KOPT-K1 (cell line): ENCODE results near the gene CSAD.

Source experiments
- H3K27ac ChIP-seq: fragments of 200-600 bp; sonication (generic); 2 replicates; pipeline ENCODE4 v1.5.1; 2016; ENCODE audit warnings: antibody characterized with exemption, mild to moderate bottlenecking, low read depth, low read length; ENCODE audit not compliant: poor library complexity, severe bottlenecking
- H3K36me3 ChIP-seq: fragments of 200-600 bp; sonication (generic); 2 replicates; pipeline ENCODE4 v1.5.1; 2017; ENCODE audit warnings: antibody characterized with exemption, mild to moderate bottlenecking, low read length, moderate library complexity; ENCODE audit not compliant: insufficient read depth
- H3K9me3 ChIP-seq: fragments of 200-600 bp; sonication (generic); 2 replicates; pipeline ENCODE4 v1.5.1; 2017; ENCODE audit warnings: antibody characterized with exemption, low read length, mild to moderate bottlenecking; ENCODE audit not compliant: insufficient read depth, poor library complexity, severe bottlenecking

Gene CSAD, protein sequence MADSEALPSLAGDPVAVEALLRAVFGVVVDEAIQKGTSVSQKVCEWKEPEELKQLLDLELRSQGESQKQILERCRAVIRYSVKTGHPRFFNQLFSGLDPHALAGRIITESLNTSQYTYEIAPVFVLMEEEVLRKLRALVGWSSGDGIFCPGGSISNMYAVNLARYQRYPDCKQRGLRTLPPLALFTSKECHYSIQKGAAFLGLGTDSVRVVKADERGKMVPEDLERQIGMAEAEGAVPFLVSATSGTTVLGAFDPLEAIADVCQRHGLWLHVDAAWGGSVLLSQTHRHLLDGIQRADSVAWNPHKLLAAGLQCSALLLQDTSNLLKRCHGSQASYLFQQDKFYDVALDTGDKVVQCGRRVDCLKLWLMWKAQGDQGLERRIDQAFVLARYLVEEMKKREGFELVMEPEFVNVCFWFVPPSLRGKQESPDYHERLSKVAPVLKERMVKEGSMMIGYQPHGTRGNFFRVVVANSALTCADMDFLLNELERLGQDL

DNA sequence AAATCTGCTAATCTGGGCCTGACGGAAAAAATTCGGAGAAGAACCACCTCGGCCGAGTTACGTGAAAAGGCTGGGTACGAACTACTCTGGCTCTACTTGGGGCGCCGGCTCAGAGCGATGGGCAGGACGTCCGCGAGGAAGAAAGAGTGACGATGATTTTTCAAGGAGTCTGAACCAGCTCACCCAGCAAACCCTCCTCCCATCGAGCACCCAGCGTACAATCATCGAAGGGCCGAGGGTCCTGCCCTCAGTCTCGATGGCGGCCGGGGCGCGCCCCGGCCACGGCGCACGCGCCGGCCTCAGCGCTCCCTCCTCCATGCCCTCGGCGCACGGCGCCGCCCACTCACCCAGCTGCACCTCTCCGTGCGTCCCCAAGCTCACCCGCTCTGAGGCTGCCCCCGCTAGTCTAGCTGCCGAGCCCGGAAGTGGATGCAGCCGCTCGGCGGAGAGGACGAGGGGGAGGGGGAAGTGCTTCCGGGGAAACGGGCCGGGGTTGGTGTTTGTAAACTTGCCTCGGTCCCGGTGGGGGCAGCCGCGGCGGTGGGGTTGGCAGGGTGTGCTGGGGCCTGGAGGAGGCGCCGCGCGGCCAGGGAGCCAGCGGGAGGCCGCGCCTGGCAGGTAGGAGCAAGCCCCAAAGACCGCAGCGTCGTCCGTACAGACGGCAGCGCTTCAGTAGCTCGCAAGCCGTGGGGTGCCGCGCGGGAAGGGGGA is at the start of gene CSAD, which contains the start of gene ZNF740:
Gene CSAD, minus strand, starts transcription at position 706 of the 711 bp plus-strand sequence. CDS start 7,455 bp downstream, outside the sequence.
Gene ZNF740, plus strand, starts transcription at position 503 of the 711 bp plus-strand sequence. CDS start 1,262 bp downstream, outside the sequence.
- H3K36me3 ChIP-seq = peaks cover 38% of the 10 kb centered on the region
- peak within 1 kb of the TSS; percentile 82 for H3K27ac ChIP-seq
- H3K9me3 ChIP-seq = no peaks in the 10 kb centered on the region

DNA sequence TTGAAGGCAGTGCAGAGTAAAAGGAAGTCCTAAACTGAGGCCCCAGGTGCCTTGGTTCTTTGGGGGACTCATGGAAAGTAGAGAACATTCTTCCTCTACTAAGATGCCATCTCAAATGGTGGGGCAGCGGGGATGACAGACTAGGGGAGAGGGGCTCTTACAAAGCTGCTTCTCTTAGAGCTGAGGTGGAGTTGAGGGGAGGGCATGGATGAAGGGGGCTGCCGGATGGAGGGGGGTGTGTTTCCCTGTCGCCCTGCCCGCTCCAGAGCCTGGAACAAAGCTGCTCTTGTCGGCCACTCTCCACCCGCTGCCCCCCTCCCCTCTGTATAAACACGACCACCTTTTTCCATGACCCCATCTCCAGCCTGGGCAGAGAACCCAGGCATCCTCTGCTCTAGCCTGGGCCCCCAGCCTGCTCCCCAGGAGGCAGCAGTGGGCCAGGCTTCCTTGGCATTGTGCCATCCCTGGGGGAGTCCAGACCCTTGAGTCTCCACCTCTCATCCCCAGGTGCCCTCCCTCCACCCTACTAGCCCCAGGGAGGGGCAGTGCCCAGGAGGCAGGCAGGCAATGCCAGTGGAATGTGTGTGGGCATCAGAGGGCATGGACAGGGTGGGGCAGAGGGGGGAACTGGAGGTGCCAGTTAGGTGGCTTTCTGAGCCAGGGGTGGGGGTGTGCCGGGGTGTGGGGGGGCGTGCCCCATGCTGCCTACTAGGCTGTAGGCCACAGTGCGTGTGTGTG is 49.6 kb upstream of the CSAD start:
- Histone ChIP-seq H3K9me3 (no peaks in the 10 kb centered on the region), H3K36me3 (no peaks in the 10 kb centered on the region), H3K27ac (no peak overlapping the region)

DNA sequence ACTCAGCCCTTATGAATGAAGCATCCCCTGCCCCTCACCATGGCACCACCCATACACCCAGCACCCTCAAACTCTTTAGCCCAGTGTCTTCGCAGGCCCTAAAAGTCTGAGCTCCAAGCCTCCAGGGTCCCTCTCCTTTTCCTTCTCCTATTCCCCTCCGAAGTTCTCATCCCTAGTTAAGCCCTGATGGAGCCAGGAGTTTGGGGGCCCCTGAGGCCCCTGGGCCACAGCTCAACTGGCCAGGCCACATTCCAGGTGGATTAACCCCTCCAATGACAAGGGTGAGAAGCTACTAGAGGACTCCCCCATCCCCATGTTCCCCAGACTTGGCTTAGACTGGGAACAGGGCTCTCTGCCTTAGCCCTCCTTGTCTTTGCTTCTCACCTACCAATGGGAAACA is 48.7 kb upstream of the CSAD start:
- H3K36me3 ChIP-seq = no peaks in the 10 kb centered on the region
- no peaks in the 10 kb centered on the region for H3K9me3 ChIP-seq
- H3K27ac ChIP-seq = no peak overlapping the region

DNA sequence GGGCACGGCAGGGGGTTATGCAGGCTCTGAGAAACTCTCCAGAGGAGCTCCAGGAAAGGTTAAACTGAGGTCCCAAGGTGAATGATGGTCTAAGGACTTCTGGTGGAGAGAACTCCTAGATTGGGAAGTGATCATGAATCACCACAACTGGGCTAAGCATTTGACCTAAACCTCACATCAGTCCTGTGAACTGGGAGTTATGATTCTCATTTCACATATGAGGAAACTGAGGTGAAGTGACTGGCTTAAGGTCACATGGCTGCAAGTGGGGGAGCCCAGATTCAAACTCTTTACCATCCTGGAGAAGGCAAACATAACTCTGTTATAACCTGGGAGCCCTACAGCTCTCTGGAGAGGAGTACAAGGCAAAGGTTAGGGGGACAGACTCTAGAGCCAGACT is 47.1 kb upstream of the CSAD start:
- Histone ChIP-seq H3K27ac (no peak overlapping the region), H3K36me3 (no peaks in the 10 kb centered on the region), H3K9me3 (no peaks in the 10 kb centered on the region)

DNA sequence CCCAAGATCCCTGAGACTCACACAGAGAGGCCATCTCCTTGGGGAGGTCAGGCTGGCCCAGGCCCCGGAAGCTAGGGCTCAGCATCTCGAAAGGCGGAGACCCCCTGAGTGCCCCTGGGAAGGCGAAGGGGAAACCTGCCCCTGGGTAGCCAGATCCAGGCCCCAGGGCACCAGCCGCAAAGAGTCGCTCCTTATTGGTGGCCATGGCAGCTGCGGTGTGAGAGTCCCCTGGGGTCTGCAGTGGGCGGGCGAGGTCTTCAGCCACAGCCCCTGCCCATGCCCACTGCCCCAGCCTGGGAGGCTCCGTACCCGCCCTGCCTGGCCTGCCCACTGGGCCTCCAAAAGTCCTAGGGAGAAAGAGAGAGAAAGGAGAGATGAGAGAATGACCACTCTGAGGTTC is 46.6 kb upstream of the CSAD start:
- no peaks in the 10 kb centered on the region for H3K9me3 ChIP-seq
- no peaks in the 10 kb centered on the region for H3K36me3 ChIP-seq
- no peak overlapping the region for H3K27ac ChIP-seq

DNA sequence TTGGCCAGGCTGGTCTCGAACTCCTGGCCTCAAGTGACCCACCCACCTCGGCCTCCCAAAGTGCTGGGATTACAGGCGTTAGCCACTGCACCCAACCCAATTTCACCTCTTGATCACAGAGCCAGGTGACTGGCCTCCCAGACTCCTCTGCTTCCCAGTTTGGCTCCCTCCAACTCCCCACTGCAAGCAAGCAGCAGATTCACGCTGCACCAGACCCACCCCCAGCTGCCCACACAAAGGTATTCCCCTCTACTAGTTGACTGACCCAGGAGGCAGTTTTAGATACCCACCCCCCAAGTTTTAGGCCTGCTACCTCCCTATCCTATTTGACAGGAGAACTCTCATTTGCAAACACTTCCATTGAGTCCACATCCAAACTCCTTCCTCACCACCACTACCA is 46.1 kb upstream of the CSAD start:
- Histone ChIP-seq H3K9me3 (no peaks in the 10 kb centered on the region), H3K36me3 (no peaks in the 10 kb centered on the region), H3K27ac (no peak overlapping the region)

DNA sequence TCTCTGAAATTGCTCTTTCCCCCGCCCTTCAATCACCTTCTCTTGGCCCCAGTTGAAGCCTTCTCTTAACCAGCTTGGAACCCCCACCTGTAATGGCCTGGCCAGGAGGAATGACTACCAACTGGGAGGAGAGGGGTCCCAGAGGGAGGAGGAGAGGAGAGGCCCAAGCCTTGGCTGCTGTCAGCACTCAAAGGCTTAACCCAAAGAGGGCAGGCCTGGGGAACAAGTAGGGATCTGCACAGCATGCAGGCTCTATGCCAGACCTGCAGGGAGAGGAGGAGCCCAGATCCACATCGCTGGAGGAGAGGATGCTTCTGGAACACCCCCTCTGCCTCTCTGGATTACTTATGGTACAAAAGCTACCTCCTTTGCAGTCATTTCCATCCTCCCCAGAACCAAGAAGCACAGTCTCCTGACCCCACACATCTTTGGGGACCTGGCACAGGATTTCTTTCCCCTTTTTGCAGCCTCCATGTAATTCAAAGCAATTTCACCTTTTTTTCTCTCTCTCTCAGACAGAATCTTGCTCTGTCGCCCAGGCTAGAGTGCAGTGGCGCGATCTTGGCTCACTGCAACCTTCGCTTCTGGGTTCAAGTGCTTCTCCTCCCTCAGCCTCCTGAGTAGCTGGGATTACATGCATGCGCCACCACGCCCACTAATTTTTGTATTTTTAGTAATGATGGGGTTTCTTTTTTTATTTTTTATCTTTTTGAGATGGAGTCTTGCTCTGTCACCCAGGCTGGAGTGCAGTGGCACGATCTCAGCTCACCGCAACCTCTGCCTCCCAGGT is 45.1 kb upstream of the CSAD start:
- Histone ChIP-seq H3K27ac (no peak overlapping the region), H3K36me3 (no peaks in the 10 kb centered on the region), H3K9me3 (no peaks in the 10 kb centered on the region)

DNA sequence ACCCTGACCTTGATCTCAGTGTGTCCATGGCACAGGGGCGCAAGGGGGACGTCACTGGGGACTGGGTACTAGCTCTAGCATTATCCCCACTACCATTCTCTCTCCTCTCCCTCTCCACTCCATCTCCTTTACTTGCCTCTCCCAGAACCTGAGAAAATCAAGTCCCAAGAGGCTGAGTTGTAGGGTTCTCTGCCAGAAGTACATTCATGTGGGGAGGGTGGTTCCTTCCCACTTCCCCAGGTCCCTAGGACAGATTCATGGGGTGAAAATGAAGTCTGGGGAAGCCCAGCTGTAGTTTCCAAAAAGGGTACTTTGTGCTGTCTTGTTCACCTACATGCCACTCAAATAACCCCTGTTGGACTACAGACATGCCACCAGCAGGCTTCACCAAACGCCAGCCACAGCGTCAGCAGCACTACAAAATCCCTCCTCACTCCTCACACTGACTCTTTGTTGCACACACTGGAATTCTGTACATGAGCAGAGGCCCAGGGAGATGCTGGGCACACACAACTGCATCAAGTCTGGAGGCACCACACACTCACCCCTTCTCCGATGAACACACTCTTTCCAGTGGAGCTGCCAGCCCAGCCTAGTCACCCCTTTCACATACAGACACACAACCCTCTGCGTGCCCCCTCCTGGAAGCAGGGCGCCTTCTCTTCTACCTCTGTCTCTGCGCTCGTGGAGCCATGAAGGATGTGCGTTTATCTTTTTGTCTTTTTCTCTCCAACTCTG is 44.3 kb upstream of the CSAD start:
- Histone ChIP-seq H3K27ac (no peak overlapping the region), H3K9me3 (no peaks in the 10 kb centered on the region), H3K36me3 (no peaks in the 10 kb centered on the region)

DNA sequence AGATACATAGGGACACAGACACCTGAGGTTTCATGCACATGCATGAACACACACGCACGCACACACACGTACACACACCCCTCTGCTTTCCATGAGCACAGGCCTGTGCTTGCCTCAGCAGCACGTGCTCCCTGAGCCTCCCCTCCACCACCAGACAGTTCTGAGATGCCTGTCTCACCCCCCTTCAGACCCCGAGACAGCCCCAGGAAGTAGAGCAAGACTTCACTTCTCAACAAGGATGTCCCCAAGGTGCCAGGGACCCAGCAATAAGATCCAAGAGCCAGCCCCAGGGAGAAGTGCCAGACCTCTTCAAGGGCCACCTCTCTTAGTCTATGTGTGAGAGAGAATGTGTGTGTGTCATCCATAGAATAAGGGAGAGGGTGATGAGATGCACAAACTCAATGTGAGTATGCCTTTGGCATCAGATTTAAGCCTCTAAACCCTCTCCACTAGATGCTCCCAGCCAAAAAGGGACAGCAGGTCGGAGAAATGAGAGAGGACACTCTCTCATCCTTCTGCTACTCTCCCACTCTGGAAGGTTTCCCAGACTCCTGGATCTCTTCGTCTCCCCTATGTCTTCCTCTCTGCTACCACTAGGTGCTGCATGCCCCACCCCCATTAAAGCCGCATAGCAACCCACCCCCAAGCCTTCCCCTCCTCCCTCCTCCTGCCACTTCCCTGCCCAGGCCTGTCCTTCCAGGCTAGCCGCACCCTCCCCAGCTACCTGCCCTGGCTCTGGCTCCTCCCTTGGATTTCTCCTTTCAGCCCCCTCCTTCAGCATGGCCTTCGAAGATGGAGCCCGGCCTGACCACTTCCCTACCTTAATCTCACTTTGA is 43.6 kb upstream of the CSAD start:
- Histone ChIP-seq H3K9me3 (no peaks in the 10 kb centered on the region), H3K27ac (peak overlapping the region; percentile 62), H3K36me3 (no peaks in the 10 kb centered on the region)

DNA sequence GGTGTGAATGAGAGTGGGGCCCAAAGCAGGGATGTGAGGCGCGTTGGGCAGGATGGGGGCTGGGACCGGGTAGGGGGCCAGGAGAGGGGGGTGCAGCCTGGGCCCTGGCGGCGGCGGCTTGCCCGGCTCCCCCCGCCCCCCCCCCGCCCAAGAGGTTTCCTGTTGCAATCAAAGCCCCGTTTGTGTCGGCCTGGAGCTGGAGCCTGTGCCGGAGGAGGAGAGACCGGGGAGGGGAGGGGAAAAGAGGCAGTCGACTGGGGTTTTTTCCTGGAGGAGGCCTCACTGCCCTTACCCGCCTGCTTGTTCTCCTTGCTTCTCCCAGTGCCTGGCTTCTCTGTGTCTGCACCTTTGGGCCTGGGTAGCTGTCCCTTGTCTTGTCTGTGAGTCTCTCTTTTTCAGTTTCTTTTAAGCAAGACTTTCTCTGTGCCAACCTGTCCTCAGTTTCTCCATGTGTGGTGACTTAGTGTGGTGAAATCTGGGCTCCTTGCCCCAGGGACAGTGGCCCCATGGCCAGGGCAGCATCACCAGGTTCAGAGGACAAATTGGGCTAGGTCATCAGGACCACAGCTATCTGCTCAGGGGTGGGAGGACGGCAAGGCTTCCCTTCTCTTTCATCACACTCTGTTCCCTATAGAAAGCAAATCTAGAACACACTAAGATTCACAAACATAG is 42.8 kb upstream of the CSAD start:
- no peaks in the 10 kb centered on the region for H3K9me3 ChIP-seq
- no peaks in the 10 kb centered on the region for H3K36me3 ChIP-seq
- H3K27ac ChIP-seq = peak overlapping the region; percentile 62

DNA sequence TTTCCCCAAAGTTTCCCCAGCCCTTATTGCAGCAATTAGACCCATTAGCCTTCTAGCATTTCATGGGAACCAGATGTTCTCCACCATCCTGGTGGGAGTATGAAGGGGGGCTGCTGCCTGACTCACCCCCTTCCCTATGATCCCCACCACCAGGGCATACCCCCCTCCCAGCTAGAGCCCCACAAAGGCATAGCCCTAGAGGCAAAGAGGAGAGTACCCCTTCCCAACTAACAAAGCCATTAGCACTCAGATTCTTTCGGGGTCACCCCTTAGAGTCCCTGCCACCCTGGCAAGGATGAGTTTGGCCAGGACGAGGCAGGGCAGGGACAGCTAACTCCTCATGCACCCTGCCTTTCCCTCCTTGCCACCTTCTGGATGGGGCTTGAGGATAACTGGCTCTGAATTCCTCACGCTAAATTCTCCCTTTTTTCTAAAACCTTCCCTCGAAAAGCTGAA is 42.1 kb upstream of the CSAD start:
- H3K9me3 ChIP-seq = no peaks in the 10 kb centered on the region
- peak overlapping the region; percentile 62 for H3K27ac ChIP-seq
- no peaks in the 10 kb centered on the region for H3K36me3 ChIP-seq

DNA sequence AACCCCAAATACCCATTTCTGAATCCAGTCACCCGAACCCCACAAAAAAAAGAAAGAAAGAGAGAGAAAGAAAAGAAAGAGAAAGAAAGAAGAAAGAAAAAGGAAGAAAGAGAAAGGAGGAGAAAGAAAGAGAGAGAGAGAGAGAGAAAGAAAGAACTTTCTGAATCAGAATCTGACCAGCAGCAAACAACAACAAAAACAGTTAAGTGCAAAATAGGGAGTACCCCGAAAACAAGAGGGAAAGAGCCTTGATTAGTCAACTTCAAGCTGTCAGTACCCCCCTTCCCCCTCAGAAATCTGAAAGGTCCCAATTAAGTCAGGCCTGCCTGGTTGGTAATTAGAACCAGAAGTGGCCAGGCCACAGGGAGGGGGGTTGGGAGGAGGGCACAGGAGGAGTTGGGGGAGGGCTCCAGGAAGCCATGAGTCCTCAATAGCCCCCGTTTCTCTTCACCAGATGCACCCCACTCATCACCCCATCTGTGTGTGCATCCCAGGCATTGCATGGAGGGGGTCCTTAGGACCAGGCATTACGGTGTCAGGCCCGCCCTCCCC is 41.5 kb upstream of the CSAD start:
- Histone ChIP-seq H3K27ac (peak overlapping the region; percentile 62), H3K9me3 (no peaks in the 10 kb centered on the region), H3K36me3 (no peaks in the 10 kb centered on the region)
